Measurements from ENCODE around the gene PLPP3.

Gene PLPP3

DNA sequence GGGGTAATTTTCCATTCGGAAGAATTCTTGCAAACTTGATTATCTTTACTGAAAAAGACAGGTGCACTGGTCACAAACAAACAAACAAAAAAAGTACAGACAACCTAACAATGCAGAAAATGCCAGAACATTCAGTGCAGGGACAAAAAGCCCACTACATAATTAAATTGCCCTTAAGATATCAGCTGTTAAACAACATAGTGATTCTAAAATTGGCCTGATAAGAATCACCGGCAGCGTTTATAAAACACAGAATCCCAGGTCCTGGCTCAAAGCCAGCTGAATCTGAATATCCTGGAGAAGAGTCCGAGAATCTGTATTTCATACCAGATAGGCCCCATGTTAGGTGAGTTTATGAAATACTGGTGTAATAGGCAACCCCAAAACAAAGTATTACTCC, 6.1 kb downstream of the PLPP3 start:
- H3K4me3 ChIP-seq (replicated peaks; ENCODE audit: low read depth, low read length), result no peak overlapping the region
- no peak for DNase-seq (ENCODE audit: low read depth)
- TF ChIP-seq CTCF (IDR thresholded peaks at IDR 0.05; ENCODE audit: low read length, missing control alignments), result no peak

DNA sequence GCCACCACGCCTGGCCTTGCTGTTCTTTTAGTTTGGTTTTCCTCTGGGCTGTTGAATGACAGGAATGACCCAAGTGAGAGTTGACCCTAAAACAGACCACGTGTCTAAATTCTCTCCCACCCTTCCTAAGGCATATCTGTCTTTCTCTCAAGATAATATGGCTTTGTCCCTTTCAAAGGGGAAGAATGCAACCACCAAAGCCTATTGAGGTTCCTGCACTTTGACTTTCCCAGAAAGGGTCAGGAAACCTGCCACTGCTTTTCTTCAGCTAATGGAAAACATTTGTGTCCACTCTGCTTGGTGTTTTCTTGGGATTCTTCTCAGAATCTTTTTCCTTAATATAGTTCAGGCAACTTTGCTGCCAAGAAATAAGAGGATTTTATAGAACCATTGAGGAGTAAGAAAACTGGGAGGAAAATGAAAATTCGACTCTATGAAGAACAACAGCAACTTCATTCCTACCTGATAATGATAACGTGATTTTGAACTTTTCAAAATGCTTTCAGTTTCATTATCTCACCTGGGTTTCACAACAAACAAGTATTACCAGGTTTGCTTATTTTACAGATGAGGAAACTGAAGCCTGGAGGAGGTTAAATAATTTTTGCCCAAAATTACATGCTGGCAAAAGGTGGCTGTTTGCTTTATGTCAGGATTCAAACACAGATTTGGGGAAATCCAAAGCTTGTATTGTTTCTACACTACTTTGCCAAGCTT, 6.9 kb downstream of the PLPP3 start:
- TF ChIP-seq CTCF (IDR thresholded peaks at IDR 0.05; ENCODE audit: low read length, missing control alignments), result no peak
- no peak for DNase-seq (ENCODE audit: low read depth)
- H3K4me3 ChIP-seq (replicated peaks; ENCODE audit: low read depth, low read length), result no peak overlapping the region

- no peak for TF ChIP-seq CTCF (IDR thresholded peaks at IDR 0.05; ENCODE audit: low read length, missing control alignments)
- no peak overlapping the region for H3K4me3 ChIP-seq (replicated peaks; ENCODE audit: low read depth, low read length)
- DNase-seq (ENCODE audit: low read depth), result no peak
These were observed 7.9 kb downstream of the PLPP3 start for GRCh38 chr1:56571448-56571847.

- H3K4me3 ChIP-seq (replicated peaks; ENCODE audit: low read depth, low read length), result no peak overlapping the region
- no peak for DNase-seq (ENCODE audit: low read depth)
- TF ChIP-seq CTCF (IDR thresholded peaks at IDR 0.05; ENCODE audit: low read length, missing control alignments), result no peak
These were observed 8.4 kb downstream of the PLPP3 start for GRCh38 chr1:56570924-56571372.

DNA sequence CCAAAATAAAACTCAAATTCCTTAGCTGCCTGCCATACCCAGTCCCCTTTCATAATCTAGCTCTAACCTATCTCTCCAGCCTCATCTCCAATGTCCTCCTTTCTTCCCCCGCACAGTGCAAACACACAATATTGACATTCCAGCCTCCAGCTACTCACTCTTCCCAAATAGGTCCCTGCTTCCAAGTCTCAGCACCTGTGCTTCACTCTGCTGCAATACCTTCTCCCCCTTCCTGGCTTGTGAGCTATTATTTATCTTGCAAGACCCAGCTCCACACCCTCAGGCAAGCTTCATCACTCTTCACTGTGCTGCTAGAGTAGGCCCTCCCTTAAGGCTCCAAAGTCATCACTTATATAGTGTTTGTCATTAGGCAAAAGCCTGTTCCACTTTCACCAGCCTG, 9.7 kb downstream of the PLPP3 start:
- no peak for TF ChIP-seq CTCF (IDR thresholded peaks at IDR 0.05; ENCODE audit: low read length, missing control alignments)
- no peak overlapping the region for H3K4me3 ChIP-seq (replicated peaks; ENCODE audit: low read depth, low read length)
- DNase-seq (ENCODE audit: low read depth), result no peak

- no peak overlapping the region for H3K4me3 ChIP-seq (replicated peaks; ENCODE audit: low read depth, low read length)
- TF ChIP-seq CTCF (IDR thresholded peaks at IDR 0.05; ENCODE audit: low read length, missing control alignments), result no peak
- no peak for DNase-seq (ENCODE audit: low read depth)
These were observed 12.4 kb downstream of the PLPP3 start for GRCh38 chr1:56566994-56567393.

Data from fibroblast of pulmonary artery (primary cell).